GM12864 (cell line): ENCODE measurements around the gene RNF225.

ENCODE experiments used
- DNase-seq: peaks from one replicate; pipeline ENCODE4 v3.0.0-alpha.2; 2011; ENCODE audit warnings: low read depth
- H3K4me3 ChIP-seq: 2 replicates; pipeline ENCODE4 v1.5.1; 2011; ENCODE audit warnings: mild to moderate bottlenecking, low read depth, low read length, control low read depth
- TF ChIP-seq, protein P1 (sequence below): IDR thresholded peaks from 2 replicates; pipeline ENCODE4 v1.5.1; 2011; ENCODE audit warnings: low read depth, mild to moderate bottlenecking, moderate library complexity, low read length, control low read depth, inconsistent platforms; ENCODE audit errors: missing control alignments

Gene RNF225

DNA sequence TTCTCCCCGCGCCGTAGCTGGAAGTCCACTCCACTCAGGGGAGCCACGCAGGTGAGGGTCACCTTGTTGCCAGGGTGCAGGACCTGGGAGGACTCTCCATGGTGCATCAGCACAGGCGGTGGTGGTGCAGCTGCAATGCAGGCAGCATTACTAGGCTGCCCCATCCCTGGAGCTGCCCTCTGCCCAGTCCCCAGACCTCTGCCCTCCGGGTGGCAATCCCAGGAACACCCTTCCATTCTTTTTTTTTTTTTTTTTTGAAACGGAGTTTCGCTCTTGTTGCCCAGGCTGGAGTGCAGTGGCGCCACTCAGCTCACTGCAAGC, 43.9 kb upstream of the RNF225 start:
- TF ChIP-seq, protein P1, sequence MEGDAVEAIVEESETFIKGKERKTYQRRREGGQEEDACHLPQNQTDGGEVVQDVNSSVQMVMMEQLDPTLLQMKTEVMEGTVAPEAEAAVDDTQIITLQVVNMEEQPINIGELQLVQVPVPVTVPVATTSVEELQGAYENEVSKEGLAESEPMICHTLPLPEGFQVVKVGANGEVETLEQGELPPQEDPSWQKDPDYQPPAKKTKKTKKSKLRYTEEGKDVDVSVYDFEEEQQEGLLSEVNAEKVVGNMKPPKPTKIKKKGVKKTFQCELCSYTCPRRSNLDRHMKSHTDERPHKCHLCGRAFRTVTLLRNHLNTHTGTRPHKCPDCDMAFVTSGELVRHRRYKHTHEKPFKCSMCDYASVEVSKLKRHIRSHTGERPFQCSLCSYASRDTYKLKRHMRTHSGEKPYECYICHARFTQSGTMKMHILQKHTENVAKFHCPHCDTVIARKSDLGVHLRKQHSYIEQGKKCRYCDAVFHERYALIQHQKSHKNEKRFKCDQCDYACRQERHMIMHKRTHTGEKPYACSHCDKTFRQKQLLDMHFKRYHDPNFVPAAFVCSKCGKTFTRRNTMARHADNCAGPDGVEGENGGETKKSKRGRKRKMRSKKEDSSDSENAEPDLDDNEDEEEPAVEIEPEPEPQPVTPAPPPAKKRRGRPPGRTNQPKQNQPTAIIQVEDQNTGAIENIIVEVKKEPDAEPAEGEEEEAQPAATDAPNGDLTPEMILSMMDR, result no peak
- DNase-seq, result no peak
- no peak overlapping the region for H3K4me3 ChIP-seq

DNA sequence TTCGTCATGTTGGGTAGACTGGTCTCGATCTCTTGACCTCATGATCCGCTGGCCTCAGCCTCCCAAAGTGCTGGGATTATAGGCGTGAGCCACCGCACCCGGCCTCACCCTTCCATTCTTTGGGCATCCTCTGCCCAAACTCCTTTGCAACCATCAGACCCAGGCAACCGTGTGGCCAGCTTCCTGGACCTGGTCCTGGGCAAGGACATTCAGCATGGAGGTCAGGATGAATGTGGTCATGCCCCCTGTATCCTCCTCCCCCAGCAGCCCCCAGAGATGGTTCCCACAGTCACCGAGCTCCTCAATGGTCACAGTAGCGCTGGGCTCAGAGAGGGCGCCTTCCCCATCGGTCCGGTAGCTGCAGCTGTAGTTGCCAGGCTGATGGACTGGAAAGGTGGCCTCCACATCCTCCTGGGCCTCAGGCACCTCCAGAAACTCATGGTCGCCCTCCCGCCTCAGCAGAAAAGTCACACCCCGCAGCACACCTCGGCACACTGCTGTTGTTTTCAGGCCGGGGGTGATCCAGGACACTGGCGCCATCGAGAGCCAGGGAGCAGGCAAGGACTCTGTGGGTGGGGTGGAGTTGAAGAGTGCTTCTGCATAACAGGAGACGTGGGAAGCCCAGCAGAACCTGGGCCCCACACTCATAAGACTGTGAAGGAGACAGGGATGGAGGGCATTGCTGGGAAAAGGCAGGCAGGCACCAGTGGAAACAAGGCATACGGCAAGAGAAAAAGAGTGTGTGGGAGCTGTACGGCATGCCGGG, 43.3 kb upstream of the RNF225 start:
- TF ChIP-seq, protein P1, result no peak
- no peak for DNase-seq
- H3K4me3 ChIP-seq, result no peak overlapping the region

DNA sequence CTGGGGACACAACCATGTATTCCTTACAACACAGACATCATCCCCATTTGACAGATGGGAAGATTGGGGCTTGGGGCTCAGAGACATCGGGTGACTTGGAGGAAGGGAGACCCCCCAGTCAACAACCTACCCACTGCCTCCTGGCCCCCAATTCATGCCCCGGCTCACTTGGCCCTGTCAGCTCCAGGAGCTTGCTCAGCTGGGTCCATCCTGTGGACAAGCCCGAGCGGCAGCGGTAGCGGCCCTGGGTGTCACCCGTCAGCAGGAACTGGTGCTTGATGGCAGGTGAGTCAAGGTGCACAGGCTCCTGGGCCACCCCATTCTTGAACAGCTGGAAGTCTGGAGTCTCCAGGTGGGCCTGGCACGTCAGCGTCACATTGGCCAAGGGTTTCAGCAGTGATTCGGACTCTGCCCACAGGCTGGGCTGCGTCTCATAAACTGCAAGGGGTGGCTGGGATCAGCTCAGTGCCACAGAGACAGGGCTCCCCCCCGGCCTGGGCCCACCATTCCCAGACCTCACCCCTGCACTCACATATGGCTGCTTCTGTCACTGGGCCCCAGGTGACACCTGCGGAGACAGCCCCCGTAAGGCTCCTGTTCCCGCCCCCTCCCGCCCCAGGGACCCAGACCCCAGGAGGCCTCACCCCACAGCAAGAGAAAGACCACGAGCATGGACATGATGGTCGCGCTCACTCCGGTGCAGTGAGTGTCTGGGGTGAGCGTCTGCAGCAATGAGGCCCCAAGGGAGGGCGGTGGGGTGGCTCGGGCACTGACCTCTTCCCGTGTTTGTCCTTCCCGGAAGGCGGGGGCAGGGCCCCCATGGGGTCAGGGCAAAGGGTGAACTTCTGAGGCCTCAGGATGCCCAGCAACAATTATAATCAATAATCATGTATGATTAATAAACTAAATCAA, 42.4 kb upstream of the RNF225 start, which contains the start of gene A1BG:
Gene A1BG, minus strand, starts transcription at position 733 of the 912 bp plus-strand sequence. Its CDS starts 55 bp downstream, at position 678.
- no peak within 1 kb of the TSS for H3K4me3 ChIP-seq
- TF ChIP-seq, protein P1, result no peak
- no peak for DNase-seq

DNA sequence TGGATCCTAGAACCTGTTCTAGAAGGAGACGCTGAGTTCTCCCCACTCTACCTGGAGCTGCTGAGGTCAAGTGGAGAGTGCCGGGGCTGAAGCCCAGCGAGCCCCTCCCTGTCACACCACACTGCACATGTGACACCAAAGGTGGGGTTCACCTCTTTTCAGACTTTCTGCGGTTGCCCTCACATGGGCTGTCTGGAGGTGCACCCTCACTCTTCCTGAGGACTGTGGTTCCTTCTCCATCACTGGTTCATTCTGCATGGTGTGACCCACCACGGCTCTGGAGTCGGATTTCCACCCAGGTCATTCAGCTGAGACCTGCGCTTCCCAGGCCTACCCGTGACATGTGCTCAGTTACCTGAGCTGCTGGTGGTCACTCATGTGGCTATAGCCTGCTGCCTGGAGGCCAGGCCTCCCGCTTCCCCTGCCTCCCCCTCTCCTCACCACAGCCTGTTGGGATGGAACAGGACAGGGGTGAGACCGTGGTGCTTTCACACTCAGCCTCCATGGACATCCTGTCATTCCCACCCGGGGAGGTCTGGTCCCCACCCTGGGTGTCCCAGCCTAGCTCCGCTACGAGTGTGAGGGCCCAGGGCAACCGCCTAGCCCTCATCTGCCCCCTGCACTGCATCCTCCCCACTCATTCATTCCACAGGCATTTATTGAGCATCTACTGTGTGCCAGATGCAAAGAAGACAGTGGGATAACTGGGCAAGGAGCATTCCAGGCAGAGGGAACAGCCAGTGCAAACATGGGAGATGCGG, 41.6 kb upstream of the RNF225 start:
- no peak for DNase-seq
- TF ChIP-seq, protein P1, result no peak
- no peak overlapping the region for H3K4me3 ChIP-seq

DNA sequence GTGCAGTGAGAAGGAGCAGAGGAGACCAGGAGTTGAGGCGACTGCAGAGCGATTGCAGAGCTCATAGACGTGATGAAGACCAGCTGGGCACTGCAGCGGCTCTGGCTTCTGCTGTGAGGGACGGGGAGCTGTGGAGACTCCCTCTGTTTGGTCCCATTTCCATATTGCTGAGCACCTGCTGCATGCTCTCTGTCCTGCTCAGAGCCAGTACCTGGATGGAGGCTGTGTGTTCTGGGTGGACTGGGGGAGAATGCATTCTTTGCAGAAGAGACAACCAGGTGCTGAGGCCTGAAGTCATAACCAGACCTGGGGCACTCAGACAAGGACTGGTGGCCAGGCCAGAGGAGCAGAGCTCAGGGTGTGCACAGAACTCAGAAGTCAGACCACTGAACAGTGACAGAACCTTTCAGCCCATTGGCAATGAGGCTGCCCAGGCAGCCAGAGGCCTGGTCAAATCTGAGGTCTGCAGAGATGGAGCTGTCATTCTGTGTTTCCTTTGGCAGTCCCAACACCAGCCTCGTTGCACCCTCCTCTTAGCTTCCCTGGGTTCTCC, 40.9 kb upstream of the RNF225 start:
- TF ChIP-seq, protein P1, result no peak
- no peak overlapping the region for H3K4me3 ChIP-seq
- no peak for DNase-seq

DNA sequence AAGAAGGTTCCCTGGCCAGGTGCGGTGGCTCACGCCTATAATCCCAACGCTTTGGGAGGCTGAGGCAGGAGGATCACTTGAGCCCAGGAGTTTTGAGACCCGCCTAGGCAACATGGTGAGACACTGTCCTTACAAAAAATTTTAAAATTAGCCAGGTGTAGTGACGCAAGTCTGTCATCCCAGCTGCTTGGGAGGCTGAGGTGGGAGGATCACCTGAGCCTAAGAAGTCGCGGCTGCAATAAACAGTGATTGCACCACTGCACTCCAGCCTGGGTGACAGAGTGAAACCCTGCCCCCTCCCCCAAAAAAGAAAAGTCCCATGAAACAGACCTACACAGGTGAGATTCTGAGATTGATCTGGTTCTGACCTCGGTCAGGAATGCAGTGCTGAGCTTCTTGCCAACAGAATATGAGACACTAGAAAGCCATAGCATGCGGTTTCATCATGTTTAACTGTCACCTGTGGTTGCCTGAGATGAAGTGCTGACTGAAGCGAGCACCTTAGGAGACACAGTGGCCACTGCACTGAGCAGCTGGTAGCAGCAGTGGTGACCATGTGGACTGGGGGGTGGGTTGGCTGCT, 40.1 kb upstream of the RNF225 start:
- no peak overlapping the region for H3K4me3 ChIP-seq
- TF ChIP-seq, protein P1, result no peak
- DNase-seq, result no peak
